Activated CD4-positive, alpha-beta T cell treated with anti-CD3 and anti-CD28 coated beads, Interleukin-2, amount 10 ng/mL, durations not matched to agents 7 days and 5 days (primary cell): ENCODE measurements around the gene SYCN. TPM values are rescaled to one million over a fixed set of nuclear protein-coding genes. Genes with fewer than 3 reads are reported as not detected.

Experiments used
- CTCF ChIA-PET: fragments of 350-600 bp; sonication (Branson Sonifier 250); formaldehyde crosslinking; loops from one replicate; lab custom pipeline; 2021; ENCODE audit warnings: antibody characterized with exemption; lab: Charles Lee
- POLR2A ChIA-PET: fragments of 350-600 bp; sonication (Branson Sonifier 250); formaldehyde crosslinking; loops from one replicate; lab custom pipeline; 2021; ENCODE audit warnings: antibody characterized with exemption; lab: Charles Lee
- DNase-seq: peaks from one replicate; pipeline ENCODE4 v3.0.0-alpha.2; 2020
- H3K27ac Mint-ChIP-seq: one replicate; pipeline ENCODE4 v1.8.0; 2021; ENCODE audit warnings: mild to moderate bottlenecking, moderate library complexity, mixed read lengths
- H3K27me3 Mint-ChIP-seq: one replicate; pipeline ENCODE4 v1.8.0; 2021; ENCODE audit warnings: mixed read lengths
- H3K36me3 Mint-ChIP-seq: one replicate; pipeline ENCODE4 v1.8.0; 2021; ENCODE audit warnings: low read depth, mixed read lengths
- H3K4me1 Mint-ChIP-seq: one replicate; pipeline ENCODE4 v1.8.0; 2021; ENCODE audit warnings: mixed read lengths
- H3K4me3 Mint-ChIP-seq: one replicate; pipeline ENCODE4 v1.8.0; 2021; ENCODE audit warnings: mild to moderate bottlenecking, moderate library complexity, mixed read lengths
- H3K9me3 Mint-ChIP-seq: one replicate; pipeline ENCODE4 v1.8.0; 2021; ENCODE audit warnings: mixed read lengths
- total RNA-seq, 2 experiments: library from RNA; stranded (reverse); gene quantifications; one replicate each; pipeline ENCODE4 v1.2.3, GENCODE V29; 2021

SYCN gene
- total RNA-seq, 2 experiments from 2014 or later: not detected

- Mint-ChIP-seq H3K27ac (no peak overlapping the region), H3K27me3 (no peaks in the 10 kb centered on the region), H3K36me3 (no peaks in the 10 kb centered on the region), H3K4me3 (no peak overlapping the region), H3K4me1 (no peaks in the 10 kb centered on the region), H3K9me3 (no peaks in the 10 kb centered on the region)
- POLR2A ChIA-PET: no interaction called here
- CTCF ChIA-PET: interaction anchor here (0.6 kb wide), 1 partner anchor 45 kb away, joined by 5 read pairs; no protein-coding TSS in a partner anchor
- no peak for DNase-seq
Measured at GRCh38 chr19:39172700-39173501, 31.2 kb downstream of the SYCN start.

- no peak overlapping the region for H3K27ac Mint-ChIP-seq
- ChIA-PET POLR2A (no interaction called here), CTCF (no interaction called here)
- H3K36me3 Mint-ChIP-seq: no peaks in the 10 kb centered on the region
- no peaks in the 10 kb centered on the region for H3K27me3 Mint-ChIP-seq
- no peak overlapping the region for H3K4me3 Mint-ChIP-seq
- no peaks in the 10 kb centered on the region for H3K9me3 Mint-ChIP-seq
- no peak for DNase-seq
- H3K4me1 Mint-ChIP-seq: no peaks in the 10 kb centered on the region
Measured at GRCh38 chr19:39171479-39172465, 32.3 kb downstream of the SYCN start.

- no peaks in the 10 kb centered on the region for H3K4me1 Mint-ChIP-seq
- H3K4me3 Mint-ChIP-seq: no peak overlapping the region
- H3K36me3 Mint-ChIP-seq: no peaks in the 10 kb centered on the region
- no peaks in the 10 kb centered on the region for H3K9me3 Mint-ChIP-seq
- ChIA-PET POLR2A (no interaction called here), CTCF (no interaction called here)
- no peak overlapping the region for H3K27ac Mint-ChIP-seq
- H3K27me3 Mint-ChIP-seq: no peaks in the 10 kb centered on the region
- no peak for DNase-seq
Measured at GRCh38 chr19:39170386-39171231, 33.5 kb downstream of the SYCN start.

GRCh38 chr19:39169143-39169810, 34.8 kb downstream of the SYCN start:
- no peak overlapping the region for H3K4me3 Mint-ChIP-seq
- no peaks in the 10 kb centered on the region for H3K9me3 Mint-ChIP-seq
- no peaks in the 10 kb centered on the region for H3K36me3 Mint-ChIP-seq
- H3K27me3 Mint-ChIP-seq: no peaks in the 10 kb centered on the region
- H3K27ac Mint-ChIP-seq: no peak overlapping the region
- POLR2A ChIA-PET: no interaction called here
- DNase-seq: no peak
- CTCF ChIA-PET: no interaction called here
- H3K4me1 Mint-ChIP-seq: no peaks in the 10 kb centered on the region

- POLR2A ChIA-PET: no interaction called here
- no peak overlapping the region for H3K27ac Mint-ChIP-seq
- no peaks in the 10 kb centered on the region for H3K27me3 Mint-ChIP-seq
- H3K4me3 Mint-ChIP-seq: no peak overlapping the region
- H3K9me3 Mint-ChIP-seq: no peaks in the 10 kb centered on the region
- no peak for DNase-seq
- CTCF ChIA-PET: no interaction called here
- H3K4me1 Mint-ChIP-seq: no peaks in the 10 kb centered on the region
- H3K36me3 Mint-ChIP-seq: no peaks in the 10 kb centered on the region
Measured at GRCh38 chr19:39168258-39169142, 35.6 kb downstream of the SYCN start.

GRCh38 chr19:39167461-39168257, 36.4 kb downstream of the SYCN start:
- H3K27me3 Mint-ChIP-seq: no peaks in the 10 kb centered on the region
- no peak for DNase-seq

GRCh38 chr19:39166571-39167391, 37.3 kb downstream of the SYCN start:
- Mint-ChIP-seq H3K27ac (no peak overlapping the region), H3K27me3 (no peaks in the 10 kb centered on the region), H3K4me1 (no peaks in the 10 kb centered on the region), H3K9me3 (no peaks in the 10 kb centered on the region), H3K4me3 (no peak overlapping the region), H3K36me3 (no peaks in the 10 kb centered on the region)
- DNase-seq: no peak
- ChIA-PET CTCF (interaction anchor here (0.6 kb wide), 1 partner anchor 94 kb away, joined by 3 read pairs; no protein-coding TSS in a partner anchor), POLR2A (no interaction called here)

More at GRCh38 chr19:39167461-39168257, 36.4 kb downstream of the SYCN start:
- H3K27ac Mint-ChIP-seq: no peak overlapping the region
- no peaks in the 10 kb centered on the region for H3K36me3 Mint-ChIP-seq
- ChIA-PET CTCF (no interaction called here), POLR2A (no interaction called here)
- H3K9me3 Mint-ChIP-seq: no peaks in the 10 kb centered on the region
- no peak overlapping the region for H3K4me3 Mint-ChIP-seq
- H3K4me1 Mint-ChIP-seq: no peaks in the 10 kb centered on the region

GRCh38 chr19:39165857-39166256, 38.2 kb downstream of the SYCN start:
- ChIA-PET CTCF (interaction anchor here (0.5 kb wide), 1 partner anchor 146 kb away, joined by 3 read pairs; no protein-coding TSS in a partner anchor), POLR2A (no interaction called here)
- no peak overlapping the region for H3K4me3 Mint-ChIP-seq
- no peak overlapping the region for H3K27ac Mint-ChIP-seq
- no peaks in the 10 kb centered on the region for H3K9me3 Mint-ChIP-seq
- H3K27me3 Mint-ChIP-seq: no peaks in the 10 kb centered on the region
- no peaks in the 10 kb centered on the region for H3K4me1 Mint-ChIP-seq
- DNase-seq: no peak
- H3K36me3 Mint-ChIP-seq: no peaks in the 10 kb centered on the region

GRCh38 chr19:39164289-39164688, 39.8 kb downstream of the SYCN start:
- Mint-ChIP-seq H3K27me3 (no peaks in the 10 kb centered on the region), H3K9me3 (no peaks in the 10 kb centered on the region), H3K27ac (peak overlapping the region; percentile 34), H3K4me1 (no peaks in the 10 kb centered on the region), H3K4me3 (no peak overlapping the region), H3K36me3 (no peaks in the 10 kb centered on the region)
- POLR2A ChIA-PET: no interaction called here
- no peak for DNase-seq
- CTCF ChIA-PET: interaction anchor here (0.6 kb wide), 1 partner anchor 202 kb away, joined by 5 read pairs; no protein-coding TSS in a partner anchor

GRCh38 chr19:39163621-39164020, 40.4 kb downstream of the SYCN start:
- Mint-ChIP-seq H3K36me3 (no peaks in the 10 kb centered on the region), H3K4me1 (no peaks in the 10 kb centered on the region), H3K4me3 (no peak overlapping the region), H3K27ac (no peak overlapping the region), H3K9me3 (no peaks in the 10 kb centered on the region), H3K27me3 (no peaks in the 10 kb centered on the region)
- ChIA-PET CTCF (no interaction called here), POLR2A (no interaction called here)
- no peak for DNase-seq
